SH-SY5Y (cell line): ENCODE data around the gene POLR1A.

Experiments
- GATA2 ChIP-seq: IDR thresholded peaks from 2 replicates; pipeline ENCODE4 v1.6.1; 2011; ENCODE audit warnings: mild to moderate bottlenecking, low read depth, low read length
- GATA3 ChIP-seq: IDR thresholded peaks from 2 replicates; pipeline ENCODE4 v1.6.1; 2011; ENCODE audit warnings: low read depth, mild to moderate bottlenecking, low read length, moderate library complexity

- TF ChIP-seq GATA2, result no peak
- TF ChIP-seq GATA3, result no peak
Observed at GRCh38 chr2:86016581-86016980, 89.1 kb downstream of the POLR1A start.
